Mesendoderm (in vitro differentiated cells): ENCODE results near the gene FOLR3.

ENCODE experiments used
- DNase-seq: peaks from one replicate; pipeline ENCODE4 v3.0.0; 2013
- H2AK5ac ChIP-seq: 2 replicates; pipeline ENCODE4 v1.6.1; 2013; ENCODE audit warnings: low read length, inconsistent platforms
- H2BK120ac ChIP-seq: 2 replicates; pipeline ENCODE4 v1.6.1; 2013; ENCODE audit warnings: low read depth, mild to moderate bottlenecking, low read length, moderate library complexity, mixed read lengths
- H2BK15ac ChIP-seq: replicated peaks from 2 replicates; pipeline ENCODE4 v1.6.1; 2013; ENCODE audit warnings: low read depth, mild to moderate bottlenecking, moderate library complexity
- H2BK5ac ChIP-seq: 2 replicates; pipeline ENCODE4 v1.6.1; 2013; ENCODE audit warnings: low read length, inconsistent platforms
- H3K18ac ChIP-seq: 2 replicates; pipeline ENCODE4 v1.6.1; 2013; ENCODE audit warnings: mild to moderate bottlenecking, low read length, mixed read lengths
- H3K23ac ChIP-seq: one replicate; pipeline ENCODE4 v1.6.1; 2013; ENCODE audit warnings: low read length
- H3K27ac ChIP-seq: 2 replicates; pipeline ENCODE4 v1.5.1; 2013; ENCODE audit warnings: low read depth, mild to moderate bottlenecking, inconsistent platforms, low read length, moderate library complexity
- H3K27me3 ChIP-seq: 2 replicates; pipeline ENCODE4 v1.6.1; 2013; ENCODE audit warnings: low read length, control low read depth, mild to moderate bottlenecking, inconsistent platforms; ENCODE audit not compliant: insufficient read depth, poor library complexity
- H3K36me3 ChIP-seq: 2 replicates; pipeline ENCODE4 v1.6.1; 2013; ENCODE audit warnings: low read length, inconsistent platforms; ENCODE audit not compliant: control insufficient read depth, insufficient read depth
- H3K4ac ChIP-seq: one replicate; pipeline ENCODE4 v1.6.1; 2013; ENCODE audit warnings: low read depth, mild to moderate bottlenecking, low read length, moderate library complexity
- H3K4me1 ChIP-seq: 2 replicates; pipeline ENCODE4 v1.6.1; 2013; ENCODE audit warnings: low read depth, low read length, inconsistent platforms; ENCODE audit not compliant: control insufficient read depth
- H3K4me2 ChIP-seq: 2 replicates; pipeline ENCODE4 v1.6.1; 2013; ENCODE audit warnings: low read length
- H3K4me3 ChIP-seq: 2 replicates; pipeline ENCODE4 v1.5.1; 2013; ENCODE audit warnings: mild to moderate bottlenecking, low read length
- H3K56ac ChIP-seq: one replicate; pipeline ENCODE4 v1.6.1; 2013; ENCODE audit warnings: low read length
- H3K79me1 ChIP-seq: 2 replicates; pipeline ENCODE4 v1.6.1; 2013; ENCODE audit warnings: low read length, inconsistent platforms
- H3K79me2 ChIP-seq: 2 replicates; pipeline ENCODE4 v1.6.1; 2013; ENCODE audit warnings: mild to moderate bottlenecking, low read length; ENCODE audit not compliant: control insufficient read depth, insufficient read depth
- H3K9ac ChIP-seq: 2 replicates; pipeline ENCODE4 v1.6.1; 2013; ENCODE audit warnings: low read length, inconsistent platforms
- H4K5ac ChIP-seq: one replicate; pipeline ENCODE4 v1.6.1; 2013; ENCODE audit warnings: low read length
- H4K8ac ChIP-seq: one replicate; pipeline ENCODE4 v1.6.1; 2013; ENCODE audit warnings: low read depth, mild to moderate bottlenecking, control low read depth, low read length, moderate library complexity
- WGBS: extraction: QIAGEN DNeasy Blood & Tissue Kit; methylation state at CpG from one replicate; pipeline ENCODE4 v1.1.7; 2013; ENCODE audit warnings: low lambda C conversion rate, missing lambda C conversion rate; ENCODE audit not compliant: insufficient coverage; ENCODE audit errors: extremely low coverage; 5-methylcytosine and 5-hydroxymethylcytosine counted together

The FOLR3 gene

GRCh38 chr11:72102162-72102561 lies 33.4 kb upstream of the FOLR3 start:
- H3K4me3 ChIP-seq, result peak overlapping the region; percentile 88
- peak overlapping the region; percentile 98 for H3K56ac ChIP-seq
- H4K5ac ChIP-seq, result no peak overlapping the region
- no peak for DNase-seq
- H3K4me2 ChIP-seq, result peak overlapping the region; percentile 94
- no peak overlapping the region for H2BK15ac ChIP-seq
- no peak overlapping the region for H3K23ac ChIP-seq
- H4K8ac ChIP-seq, result no peak overlapping the region
- peaks cover 6% of the 10 kb centered on the region for H3K36me3 ChIP-seq
- peak overlapping the region; percentile 88 for H3K9ac ChIP-seq
- no peak overlapping the region for H3K4ac ChIP-seq
- no peak overlapping the region for H2BK5ac ChIP-seq
- H3K79me1 ChIP-seq, result peaks cover 31% of the 10 kb centered on the region
- no peaks in the 10 kb centered on the region for H3K27me3 ChIP-seq
- WGBS, result no CpG with 5 or more reads among the region's 4 CpGs
- H3K27ac ChIP-seq, result no peak overlapping the region
- H3K4me1 ChIP-seq, result peaks cover 5% of the 10 kb centered on the region
- peak overlapping the region; percentile 80 for H2AK5ac ChIP-seq
- H3K18ac ChIP-seq, result no peak overlapping the region
- peaks cover 27% of the 10 kb centered on the region for H3K79me2 ChIP-seq
- H2BK120ac ChIP-seq, result no peak overlapping the region

- peak overlapping the region; percentile 75 for H3K23ac ChIP-seq
- peak overlapping the region; percentile 98 for H3K56ac ChIP-seq
- H3K4me3 ChIP-seq, result peak overlapping the region; percentile 88
- H3K36me3 ChIP-seq, result peaks cover 6% of the 10 kb centered on the region
- no peak for DNase-seq
- H2BK15ac ChIP-seq, result no peak overlapping the region
- peak overlapping the region; percentile 59 for H4K8ac ChIP-seq
- peaks cover 5% of the 10 kb centered on the region for H3K4me1 ChIP-seq
- H3K27me3 ChIP-seq, result no peaks in the 10 kb centered on the region
- peak overlapping the region; percentile 80 for H2AK5ac ChIP-seq
- peak overlapping the region; percentile 85 for H3K18ac ChIP-seq
- H3K4ac ChIP-seq, result peak overlapping the region; percentile 94
- H3K79me1 ChIP-seq, result peaks cover 31% of the 10 kb centered on the region
- peak overlapping the region; percentile 94 for H3K4me2 ChIP-seq
- peak overlapping the region; percentile 75 for H2BK120ac ChIP-seq
- H2BK5ac ChIP-seq, result peak overlapping the region; percentile 69
- H3K9ac ChIP-seq, result peak overlapping the region; percentile 88
- WGBS, result no CpG with 5 or more reads among the region's 9 CpGs
- H4K5ac ChIP-seq, result no peak overlapping the region
- peak overlapping the region; percentile 93 for H3K27ac ChIP-seq
- H3K79me2 ChIP-seq, result peaks cover 27% of the 10 kb centered on the region
Observed at GRCh38 chr11:72102631-72102945, 32.9 kb upstream of the FOLR3 start.

GRCh38 chr11:72102946-72103753 lies 32.4 kb upstream of the FOLR3 start, which contains the start of gene LAMTOR1:
TSS of gene LAMTOR1 (minus strand) at chr11:72103297. CDS start at chr11:72103224, 73 bp downstream.
- peak within 1 kb of the TSS; percentile 85 for H3K18ac ChIP-seq

GRCh38 chr11:72103754-72104167 lies 31.8 kb upstream of the FOLR3 start:
- Histone ChIP-seq H3K18ac (no peak overlapping the region), H3K27me3 (no peaks in the 10 kb centered on the region), H4K8ac (peak overlapping the region; percentile 68), H3K56ac (peak overlapping the region; percentile 87), H3K23ac (no peak overlapping the region), H3K36me3 (peaks cover under 1% of the 10 kb centered on the region), H2BK120ac (no peak overlapping the region), H3K79me1 (peaks cover 29% of the 10 kb centered on the region), H4K5ac (peak overlapping the region; percentile 64), H3K79me2 (peaks cover 27% of the 10 kb centered on the region), H3K27ac (peak overlapping the region; percentile 46), H2BK5ac (peak overlapping the region; percentile 5), H3K9ac (peak overlapping the region; percentile 57), H3K4ac (peak overlapping the region; percentile 90), H2BK15ac (no peak overlapping the region), H3K4me2 (peak overlapping the region; percentile 5), H3K4me1 (peaks cover 5% of the 10 kb centered on the region), H2AK5ac (peak overlapping the region; percentile 4), H3K4me3 (no peak overlapping the region)
- WGBS, result no CpG with 5 or more reads among the region's 11 CpGs
- DNase-seq, result no peak

More at GRCh38 chr11:72102946-72103753, 32.4 kb upstream of the FOLR3 start, which contains the start of gene LAMTOR1:
- peaks cover 5% of the 10 kb centered on the region for H3K4me1 ChIP-seq
- H2BK5ac ChIP-seq, result peak within 1 kb of the TSS; percentile 69
- peak within 1 kb of the TSS; percentile 94 for H3K4me2 ChIP-seq
- H3K4me3 ChIP-seq, result peak within 1 kb of the TSS; percentile 88
- H4K8ac ChIP-seq, result peak within 1 kb of the TSS; percentile 68
- H3K56ac ChIP-seq, result peak within 1 kb of the TSS; percentile 98
- peak; percentile 100 for DNase-seq
- peaks cover 27% of the 10 kb centered on the region for H3K79me2 ChIP-seq
- H3K79me1 ChIP-seq, result peaks cover 31% of the 10 kb centered on the region
- H3K9ac ChIP-seq, result peak within 1 kb of the TSS; percentile 88
- H3K4ac ChIP-seq, result peak within 1 kb of the TSS; percentile 94
- no peaks in the 10 kb centered on the region for H3K27me3 ChIP-seq
- H4K5ac ChIP-seq, result peak within 1 kb of the TSS; percentile 64
- H2AK5ac ChIP-seq, result peak within 1 kb of the TSS; percentile 80
- peaks cover 4% of the 10 kb centered on the region for H3K36me3 ChIP-seq
- H3K23ac ChIP-seq, result peak within 1 kb of the TSS; percentile 75
- H2BK120ac ChIP-seq, result peak within 1 kb of the TSS; percentile 75
- H2BK15ac ChIP-seq, result no peak within 1 kb of the TSS
- no CpG with 5 or more reads among the region's 64 CpGs for WGBS
- peak within 1 kb of the TSS; percentile 93 for H3K27ac ChIP-seq

- no peak within 1 kb of the TSS for H3K9ac ChIP-seq
- no peak within 1 kb of the TSS for H2BK15ac ChIP-seq
- H2BK5ac ChIP-seq, result no peak within 1 kb of the TSS
- H4K8ac ChIP-seq, result no peak within 1 kb of the TSS
- no peak within 1 kb of the TSS for H2BK120ac ChIP-seq
- H3K27me3 ChIP-seq, result no peaks in the 10 kb centered on the region
- H3K36me3 ChIP-seq, result no peaks in the 10 kb centered on the region
- peaks cover 14% of the 10 kb centered on the region for H3K79me1 ChIP-seq
- no peak within 1 kb of the TSS for H3K23ac ChIP-seq
- DNase-seq, result no peak
- no peak within 1 kb of the TSS for H3K18ac ChIP-seq
- H3K4me1 ChIP-seq, result peaks cover 5% of the 10 kb centered on the region
- H3K4me2 ChIP-seq, result no peak within 1 kb of the TSS
- no peak within 1 kb of the TSS for H3K4me3 ChIP-seq
- H4K5ac ChIP-seq, result no peak within 1 kb of the TSS
- no peak within 1 kb of the TSS for H3K4ac ChIP-seq
- no CpG with 5 or more reads among the region's 14 CpGs for WGBS
- no peak within 1 kb of the TSS for H3K56ac ChIP-seq
- peaks cover 21% of the 10 kb centered on the region for H3K79me2 ChIP-seq
- H3K27ac ChIP-seq, result no peak within 1 kb of the TSS
- H2AK5ac ChIP-seq, result no peak within 1 kb of the TSS
Observed at GRCh38 chr11:72105888-72106287, 29.6 kb upstream of the FOLR3 start, which contains the start of gene TOMT. TSS of gene TOMT (plus strand) at chr11:72105924. CDS start at chr11:72105952, 28 bp downstream.
